Mesodermal cell (in vitro differentiated cells): Measurements from ENCODE around the gene RTL5.

Experiments
- H3K27ac ChIP-seq: 2 replicates; pipeline ENCODE4 v1.7.0; 2013; ENCODE audit warnings: mild to moderate bottlenecking, low read depth, low read length, moderate library complexity; ENCODE audit not compliant: severe bottlenecking
- H3K36me3 ChIP-seq: 2 replicates; pipeline ENCODE4 v1.7.1; 2013; ENCODE audit warnings: mild to moderate bottlenecking, low read length, moderate library complexity; ENCODE audit not compliant: control insufficient read depth, insufficient read depth
- H3K4me1 ChIP-seq: one replicate; pipeline ENCODE4 v1.7.1; 2013; ENCODE audit warnings: mild to moderate bottlenecking, low read length; ENCODE audit not compliant: insufficient read depth, control insufficient read depth, poor library complexity, severe bottlenecking
- H3K4me3 ChIP-seq: 2 replicates; pipeline ENCODE4 v1.7.0; 2013; ENCODE audit warnings: low read length, control low read depth, mild to moderate bottlenecking; ENCODE audit not compliant: insufficient read depth, poor library complexity, severe bottlenecking; ENCODE audit errors: extremely low read depth
- H3K9me3 ChIP-seq: 2 replicates; pipeline ENCODE4 v1.7.1; 2013; ENCODE audit warnings: mild to moderate bottlenecking, low read length, moderate library complexity; ENCODE audit not compliant: control insufficient read depth
- WGBS, 2 experiments: methylation state at CpG; one replicate each; pipeline ENCODE4 v1.1.5; 2013; ENCODE audit warnings: missing lambda C conversion rate in 2 of 2; ENCODE audit not compliant: insufficient coverage in 2 of 2; 5-methylcytosine and 5-hydroxymethylcytosine counted together

RTL5 gene

GRCh38 chrX:72121383-72121782 is 10.3 kb downstream of the RTL5 start:
- Histone ChIP-seq H3K27ac (peak overlapping the region; percentile 43), H3K4me1 (peaks cover 43% of the 10 kb centered on the region), H3K9me3 (no peaks in the 10 kb centered on the region), H3K36me3 (no peaks in the 10 kb centered on the region), H3K4me3 (no peak overlapping the region)
- no CpG with 5 or more reads among the region's 3 CpGs for WGBS, 2 experiments

GRCh38 chrX:72120837-72121236 is 10.9 kb downstream of the RTL5 start:
- H3K27ac ChIP-seq = peak overlapping the region; percentile 43
- no peak overlapping the region for H3K4me3 ChIP-seq
- WGBS, 2 experiments = 95 to 100% methylated on average over 1 to 4 of the region's 6 CpGs
- no peaks in the 10 kb centered on the region for H3K9me3 ChIP-seq
- no peaks in the 10 kb centered on the region for H3K36me3 ChIP-seq
- H3K4me1 ChIP-seq = peaks cover 39% of the 10 kb centered on the region

- H3K36me3 ChIP-seq = no peaks in the 10 kb centered on the region
- no CpG with 5 or more reads among the region's 2 CpGs for WGBS, 2 experiments
- H3K4me1 ChIP-seq = peaks cover 28% of the 10 kb centered on the region
- H3K27ac ChIP-seq = no peak overlapping the region
- H3K9me3 ChIP-seq = no peaks in the 10 kb centered on the region
- H3K4me3 ChIP-seq = no peak overlapping the region
Observed at GRCh38 chrX:72117636-72118210, 14.0 kb downstream of the RTL5 start.

GRCh38 chrX:72115380-72115779 is 16.3 kb downstream of the RTL5 start:
- no peak overlapping the region for H3K4me3 ChIP-seq
- H3K9me3 ChIP-seq = no peaks in the 10 kb centered on the region
- 100% methylated on average over 1 of the region's 7 CpGs; no CpG with 5 or more reads in 1 of the 2 experiments for WGBS, 2 experiments
- peaks cover 8% of the 10 kb centered on the region for H3K4me1 ChIP-seq
- H3K36me3 ChIP-seq = peaks cover 4% of the 10 kb centered on the region
- H3K27ac ChIP-seq = no peak overlapping the region

GRCh38 chrX:72114807-72115206 is 16.9 kb downstream of the RTL5 start:
- Histone ChIP-seq H3K9me3 (no peaks in the 10 kb centered on the region), H3K27ac (peak overlapping the region; percentile 23), H3K4me3 (no peak overlapping the region), H3K36me3 (peaks cover 4% of the 10 kb centered on the region), H3K4me1 (peaks cover 8% of the 10 kb centered on the region)
- WGBS, 2 experiments = 100% methylated on average over 2 of the region's 4 CpGs; no CpG with 5 or more reads in 1 of the 2 experiments

- peaks cover 8% of the 10 kb centered on the region for H3K4me1 ChIP-seq
- H3K36me3 ChIP-seq = peaks cover 4% of the 10 kb centered on the region
- H3K27ac ChIP-seq = no peak overlapping the region
- no peaks in the 10 kb centered on the region for H3K9me3 ChIP-seq
- WGBS, 2 experiments = 83% methylated on average over 1 of the region's 6 CpGs; no CpG with 5 or more reads in 1 of the 2 experiments
- H3K4me3 ChIP-seq = no peak overlapping the region
Observed at GRCh38 chrX:72114306-72114705, 17.4 kb downstream of the RTL5 start.

- Histone ChIP-seq H3K4me3 (no peak overlapping the region), H3K9me3 (no peaks in the 10 kb centered on the region), H3K27ac (no peak overlapping the region), H3K4me1 (peaks cover 8% of the 10 kb centered on the region), H3K36me3 (peaks cover 4% of the 10 kb centered on the region)
- 97 to 100% methylated on average over 1 to 3 of the region's 6 CpGs for WGBS, 2 experiments
Observed at GRCh38 chrX:72113461-72113860, 18.3 kb downstream of the RTL5 start.

- 97 to 100% methylated on average over 3 to 6 of the region's 11 CpGs for WGBS, 2 experiments
Observed at GRCh38 chrX:72110876-72111708, 20.6 kb downstream of the RTL5 start.

GRCh38 chrX:72110051-72110875 is 21.5 kb downstream of the RTL5 start:
- H3K4me1 ChIP-seq = peaks cover 8% of the 10 kb centered on the region
- 81% methylated on average over 4 of the region's 13 CpGs; no CpG with 5 or more reads in 1 of the 2 experiments for WGBS, 2 experiments
- H3K4me3 ChIP-seq = no peak overlapping the region
- no peak overlapping the region for H3K27ac ChIP-seq
- no peaks in the 10 kb centered on the region for H3K9me3 ChIP-seq
- H3K36me3 ChIP-seq = peaks cover 4% of the 10 kb centered on the region

More at GRCh38 chrX:72110876-72111708, 20.6 kb downstream of the RTL5 start:
- Histone ChIP-seq H3K27ac (no peak overlapping the region), H3K4me3 (no peak overlapping the region), H3K36me3 (peaks cover 4% of the 10 kb centered on the region), H3K4me1 (peaks cover 8% of the 10 kb centered on the region), H3K9me3 (no peaks in the 10 kb centered on the region)

GRCh38 chrX:72108666-72109065 is 23.0 kb downstream of the RTL5 start:
- WGBS, 2 experiments = 92 to 100% methylated on average over 1 to 4 of the region's 10 CpGs
- H3K9me3 ChIP-seq = no peaks in the 10 kb centered on the region

More at GRCh38 chrX:72108666-72109065, 23.0 kb downstream of the RTL5 start:
- H3K4me1 ChIP-seq = peaks cover under 1% of the 10 kb centered on the region
- no peak overlapping the region for H3K4me3 ChIP-seq
- H3K36me3 ChIP-seq = peaks cover 4% of the 10 kb centered on the region
- H3K27ac ChIP-seq = no peak overlapping the region
